GDM1 (cell line): ENCODE data around the gene TMEM151B.
"Not testable (repeated sequence)": the region's sequence is repeated elsewhere in the genome, so short reads cannot be mapped to it uniquely, and the experiment has no call there.

Experiments used
- DNase-seq: peaks from one replicate; lab custom pipeline; 2025; lab: John Stamatoyannopoulos, UW

TMEM151B gene

GRCh38 chr6:44333942-44334341 lies 63.7 kb downstream of the TMEM151B start:
- DNase-seq = no peak

- DNase-seq = no peak
These were observed 65.4 kb downstream of the TMEM151B start for GRCh38 chr6:44335631-44336030.

GRCh38 chr6:44338228-44339122 lies 68.2 kb downstream of the TMEM151B start:
- DNase-seq = peak; percentile 36

- DNase-seq = no peak
These were observed 69.1 kb downstream of the TMEM151B start for GRCh38 chr6:44339301-44339700.

GRCh38 chr6:44339763-44340625 lies 69.7 kb downstream of the TMEM151B start:
- DNase-seq = no peak

- no peak for DNase-seq
These were observed 71.0 kb downstream of the TMEM151B start for GRCh38 chr6:44341095-44341890.

- no peak for DNase-seq
These were observed 71.8 kb downstream of the TMEM151B start for GRCh38 chr6:44342052-44342451.

- no peak for DNase-seq
These were observed 72.2 kb downstream of the TMEM151B start, which contains the start of gene SPATS1 for GRCh38 chr6:44342489-44342888. Gene SPATS1, plus strand, starts transcription at chr6:44342650. Its CDS starts 446 bp downstream, at chr6:44343096.

- not testable (repeated sequence) for DNase-seq
These were observed 76.6 kb downstream of the TMEM151B start for GRCh38 chr6:44346818-44347217.

GRCh38 chr6:44349904-44350649 lies 79.8 kb downstream of the TMEM151B start:
- no peak for DNase-seq

- not testable (repeated sequence) for DNase-seq
These were observed 80.4 kb downstream of the TMEM151B start for GRCh38 chr6:44350650-44350994.

- no peak for DNase-seq
These were observed 82.0 kb downstream of the TMEM151B start for GRCh38 chr6:44352259-44352658.

- no peak for DNase-seq
These were observed 83.1 kb downstream of the TMEM151B start for GRCh38 chr6:44353336-44353735.

- DNase-seq = no peak
These were observed 85.4 kb downstream of the TMEM151B start for GRCh38 chr6:44355640-44356039.

- no peak for DNase-seq
These were observed 86.2 kb downstream of the TMEM151B start for GRCh38 chr6:44356487-44356886.
